ENCODE data around the gene SRPRB.

Gene SRPRB

GRCh38 chr3:133849346-133849745 lies 43.7 kb downstream of the SRPRB start:
- in situ Hi-C loops (cut with MboI; ENCODE audit: low pct_unique_long_range_greater_than_20kb, low sequenced_read_pairs, unreplicated experiment) = no loop called here
- DNase-seq (ENCODE audit: low spot score) = no peak
- no peak for TF ChIP-seq CTCF (IDR thresholded peaks at IDR 0.05; ENCODE audit: extremely low read depth, insufficient read depth, missing control alignments)

GRCh38 chr3:133850034-133850433 lies 44.4 kb downstream of the SRPRB start:
- in situ Hi-C loops (cut with MboI; ENCODE audit: low pct_unique_long_range_greater_than_20kb, low sequenced_read_pairs, unreplicated experiment) = no loop called here
- TF ChIP-seq CTCF (IDR thresholded peaks at IDR 0.05; ENCODE audit: extremely low read depth, insufficient read depth, missing control alignments) = no peak
- DNase-seq (ENCODE audit: low spot score) = no peak

GRCh38 chr3:133851266-133851906 lies 45.8 kb downstream of the SRPRB start:
- TF ChIP-seq CTCF (IDR thresholded peaks at IDR 0.05; ENCODE audit: extremely low read depth, insufficient read depth, missing control alignments) = no peak
- no peak for DNase-seq (ENCODE audit: low spot score)
- in situ Hi-C loops (cut with MboI; ENCODE audit: low pct_unique_long_range_greater_than_20kb, low sequenced_read_pairs, unreplicated experiment) = no loop called here

GRCh38 chr3:133851931-133852330 lies 46.3 kb downstream of the SRPRB start:
- no peak for DNase-seq (ENCODE audit: low spot score)

GRCh38 chr3:133853063-133853924 lies 47.7 kb downstream of the SRPRB start:
- TF ChIP-seq CTCF (IDR thresholded peaks at IDR 0.05; ENCODE audit: extremely low read depth, insufficient read depth, missing control alignments) = no peak
- DNase-seq (ENCODE audit: low spot score) = no peak
- in situ Hi-C loops (cut with MboI; ENCODE audit: low pct_unique_long_range_greater_than_20kb, low sequenced_read_pairs, unreplicated experiment) = no loop called here

More at GRCh38 chr3:133851931-133852330, 46.3 kb downstream of the SRPRB start:
- in situ Hi-C loops (cut with MboI; ENCODE audit: low pct_unique_long_range_greater_than_20kb, low sequenced_read_pairs, unreplicated experiment) = no loop called here
- TF ChIP-seq CTCF (IDR thresholded peaks at IDR 0.05; ENCODE audit: extremely low read depth, insufficient read depth, missing control alignments) = no peak

GRCh38 chr3:133853925-133854227 lies 48.3 kb downstream of the SRPRB start:
- DNase-seq (ENCODE audit: low spot score) = no peak

More at GRCh38 chr3:133853925-133854227, 48.3 kb downstream of the SRPRB start:
- in situ Hi-C loops (cut with MboI; ENCODE audit: low pct_unique_long_range_greater_than_20kb, low sequenced_read_pairs, unreplicated experiment) = no loop called here
- TF ChIP-seq CTCF (IDR thresholded peaks at IDR 0.05; ENCODE audit: extremely low read depth, insufficient read depth, missing control alignments) = no peak
